GM20000 (cell line): Measurements from ENCODE around the gene IL3.

ENCODE experiments used
- DNase-seq: peaks from one replicate; pipeline ENCODE4 v3.0.0; 2012; ENCODE audit warnings: low spot score
- CTCF ChIP-seq: IDR thresholded peaks from 2 replicates; pipeline ENCODE4 v1.5.1; 2012; ENCODE audit warnings: mild to moderate bottlenecking, control low read depth; ENCODE audit errors: extremely low read depth, missing control alignments

IL3 gene

DNA sequence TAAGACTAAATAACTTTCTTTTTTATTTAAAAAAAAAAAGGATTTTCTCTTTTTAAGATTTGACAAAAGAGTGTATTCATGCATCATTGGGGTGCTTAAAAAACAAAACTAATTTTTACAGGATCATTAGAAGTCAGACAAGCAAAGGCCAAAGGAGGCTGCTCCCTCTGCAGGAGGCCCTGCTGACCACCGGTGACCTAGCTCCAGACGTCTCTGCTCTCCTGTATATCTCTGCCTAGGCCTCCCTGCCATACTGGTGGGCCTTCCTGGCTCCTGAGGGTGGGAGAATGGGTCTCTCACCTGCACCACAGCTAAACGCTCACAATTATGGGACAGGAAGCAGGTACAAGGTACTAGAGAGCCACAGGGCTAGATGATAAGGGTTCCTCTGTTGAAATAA is 49.7 kb downstream of the IL3 start:
- TF ChIP-seq CTCF, result no peak
- DNase-seq, result no peak

DNA sequence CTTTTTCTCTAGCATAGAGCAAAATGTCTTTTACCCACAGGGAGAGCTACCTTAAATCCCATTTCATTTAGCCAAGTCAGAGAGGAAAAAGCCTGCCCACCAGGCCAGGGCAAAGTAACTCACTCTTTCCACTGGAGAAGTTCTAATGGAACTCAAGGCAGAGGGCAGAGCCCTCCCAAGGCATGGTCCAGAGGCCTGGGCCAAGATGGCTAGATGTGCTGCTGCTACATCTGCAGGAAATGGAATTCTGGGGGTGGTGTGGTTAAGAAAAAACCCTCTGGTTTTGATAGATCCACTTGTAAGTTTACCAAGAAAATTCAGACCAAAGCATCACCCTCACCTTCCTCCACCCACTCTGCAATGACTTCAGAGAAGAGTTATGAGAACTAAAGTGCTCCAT is 50.5 kb downstream of the IL3 start:
- TF ChIP-seq CTCF, result no peak
- DNase-seq, result no peak

DNA sequence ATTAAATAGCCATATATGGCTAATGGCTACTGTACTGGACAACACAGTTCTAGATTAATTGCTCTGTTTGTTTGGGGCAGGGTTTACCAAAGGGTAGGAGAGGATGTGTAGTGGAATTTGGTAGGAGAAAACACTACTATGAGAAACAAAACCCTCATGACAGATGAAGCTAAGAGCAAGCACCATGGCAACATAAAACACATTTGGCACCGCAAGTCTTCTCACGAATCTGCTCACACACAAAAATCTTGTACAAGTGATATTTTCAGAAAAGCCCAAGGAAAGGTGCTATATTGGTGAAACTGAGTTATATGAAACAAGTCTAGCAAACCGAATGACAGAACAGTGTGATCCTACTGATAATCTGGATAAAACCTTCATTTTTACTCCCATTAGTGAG is 51.7 kb downstream of the IL3 start:
- DNase-seq, result no peak
- TF ChIP-seq CTCF, result no peak
